ENCODE results near the gene STXBP5L. TPM values are rescaled to one million over a fixed set of nuclear protein-coding genes. Genes with fewer than 3 reads are reported as not detected.

Gene STXBP5L
- total and polyA plus RNA-seq, 10 of the 15 experiments (the other 5 are each of a cell fraction or from before 2014, with no cell fraction given) = under 0.01 to 0.08 (median 0.04) TPM; not detected in 6

GRCh38 chr3:121064121-121064520 lies 156.1 kb downstream of the STXBP5L start:
- BruUV-seq (replicated peaks) = no TSS peak
- no peak overlapping the region for H2AFZ ChIP-seq (ENCODE audit: control insufficient read depth, low read depth, low read length)
- H3K79me2 ChIP-seq (ENCODE audit: control insufficient read depth, insufficient read depth, low read length) = no peaks in the 10 kb centered on the region
- ATAC-seq = no peak
- WGBS (ENCODE audit: insufficient coverage, insufficient replicate concordance, low lambda C conversion rate, missing lambda C conversion rate) = 38% methylated on average over 6 of the region's 6 CpGs
- no peak overlapping the region for H3K4me3 ChIP-seq
- no peaks in the 10 kb centered on the region for H3K36me3 ChIP-seq (ENCODE audit: control insufficient read depth in 2 of 2, insufficient read depth in 2 of 2, low read length in 1 of 2)
- no peaks in the 10 kb centered on the region for H4K20me1 ChIP-seq (ENCODE audit: control insufficient read depth, insufficient read depth)
- no peaks in the 10 kb centered on the region for H3K27me3 ChIP-seq (replicated peaks in 1 of 2; ENCODE audit: control insufficient read depth in 2 of 2, insufficient read depth in 2 of 2, low read length in 1 of 2)
- SMC1A ChIA-PET (ENCODE audit: uncharacterized antibody, unreplicated experiment) = no interaction called here
- intact Hi-C loops (cut with micrococcal nuclease; ENCODE audit: unreplicated experiment) (no loop called here), in situ Hi-C loops (cut with MboI) (no loop called here)
- POLR2A ChIA-PET = no interaction called here
- RAD21 ChIA-PET (ENCODE audit: unreplicated experiment) = no interaction called here
- DNase-seq (ENCODE audit: low read depth, low spot score) = no peak
- no peaks in the 10 kb centered on the region for H3K4me1 ChIP-seq (ENCODE audit: control insufficient read depth, insufficient read depth, low read length)
- H3K9me3 ChIP-seq (replicated peaks; ENCODE audit: control insufficient read depth, insufficient read depth, low read length) = no peaks in the 10 kb centered on the region
- CTCF ChIA-PET = no interaction called here
- H3K9ac ChIP-seq (ENCODE audit: control insufficient read depth, insufficient read depth, low read length) = no peak overlapping the region
- no peak overlapping the region for H3K4me2 ChIP-seq (ENCODE audit: control insufficient read depth, insufficient read depth)
- no peak for FAIRE-seq
- no peak overlapping the region for H3K27ac ChIP-seq (ENCODE audit: control insufficient read depth, insufficient read depth)
- TF ChIP-seq RCOR1 (conservative IDR thresholded peaks at IDR 0.05; ENCODE audit: low read depth, low read length) (no peak), POLR2A (IDR thresholded peaks at IDR 0.05; ENCODE audit: low read depth, low read length) (no peak), PML (IDR thresholded peaks at IDR 0.05; ENCODE audit: low read length) (no peak), EZH2 (IDR thresholded peaks at IDR 0.05; ENCODE audit: borderline replicate concordance, control insufficient read depth, low read depth, low read length) (no peak), BRCA1 (IDR thresholded peaks at IDR 0.05; ENCODE audit: low read depth, low read length) (no peak), JUND (IDR thresholded peaks at IDR 0.05; ENCODE audit: low read depth, low read length) (no peak), STAT3 (IDR thresholded peaks at IDR 0.05; ENCODE audit: low read depth, low read length) (no peak), NFXL1 (IDR thresholded peaks at IDR 0.05; ENCODE audit: borderline replicate concordance) (no peak), TCF7 (IDR thresholded peaks at IDR 0.05; ENCODE audit: borderline replicate concordance) (no peak), REST (IDR thresholded peaks at IDR 0.05; ENCODE audit: low read depth, low read length) (no peak), BCL3 (IDR thresholded peaks at IDR 0.05; ENCODE audit: borderline replicate concordance, insufficient read depth, low read depth, low read length, poor library complexity, severe bottlenecking) (no peak), ZNF217 (IDR thresholded peaks at IDR 0.05) (no peak), GABPA (IDR thresholded peaks at IDR 0.05; ENCODE audit: low read depth) (no peak), RBBP5 (conservative IDR thresholded peaks at IDR 0.05) (no peak), POLR2AphosphoS2 (IDR thresholded peaks at IDR 0.05; ENCODE audit: low read depth, low read length) (no peak), ASH2L (IDR thresholded peaks at IDR 0.05; ENCODE audit: borderline replicate concordance, low read depth) (no peak), ZNF207 (IDR thresholded peaks at IDR 0.05; ENCODE audit: borderline replicate concordance) (no peak), MLLT1 (IDR thresholded peaks at IDR 0.05) (no peak), CBX5 (IDR thresholded peaks at IDR 0.05; ENCODE audit: low read depth) (no peak), EED (IDR thresholded peaks at IDR 0.05; ENCODE audit: low read depth) (no peak)
